Endodermal cell (in vitro differentiated cells): ENCODE data around the gene DENND11. TPM values are rescaled to one million over a fixed set of nuclear protein-coding genes. Genes with fewer than 3 reads are reported as not detected.

Experiments
- DNase-seq: peaks from one replicate; pipeline ENCODE4 v3.0.0-alpha.2; 2017
- H3K27ac ChIP-seq: 2 replicates; pipeline ENCODE4 v1.5.1; 2013; ENCODE audit warnings: mild to moderate bottlenecking, low read depth, low read length, moderate library complexity
- H3K27me3 ChIP-seq: 2 replicates; pipeline ENCODE4 v1.6.1; 2013; ENCODE audit warnings: mild to moderate bottlenecking, low read length, moderate library complexity; ENCODE audit not compliant: insufficient read depth, control insufficient read depth, poor library complexity, severe bottlenecking
- H3K36me3 ChIP-seq: 2 replicates; pipeline ENCODE4 v1.7.0; 2013; ENCODE audit warnings: mild to moderate bottlenecking, low read length, moderate library complexity; ENCODE audit not compliant: control insufficient read depth, insufficient read depth
- H3K4me1 ChIP-seq: one replicate; pipeline ENCODE4 v1.7.0; 2013; ENCODE audit warnings: low read length; ENCODE audit not compliant: control insufficient read depth, insufficient read depth
- H3K4me3 ChIP-seq: 2 replicates; pipeline ENCODE4 v1.5.1; 2013; ENCODE audit warnings: mild to moderate bottlenecking, low read length, moderate library complexity
- H3K9ac ChIP-seq: 2 replicates; pipeline ENCODE4 v1.6.1; 2013; ENCODE audit warnings: mild to moderate bottlenecking, low read length, moderate library complexity; ENCODE audit not compliant: poor library complexity, severe bottlenecking; ENCODE audit errors: extremely low read depth
- H3K9me3 ChIP-seq: 2 replicates; pipeline ENCODE4 v1.6.1; 2013; ENCODE audit warnings: mild to moderate bottlenecking, low read length, moderate library complexity; ENCODE audit not compliant: control insufficient read depth
- H3K27ac Mint-ChIP-seq: 2 replicates; pipeline ENCODE4 v1.8.0; 2020; ENCODE audit warnings: mixed read lengths
- H3K27me3 Mint-ChIP-seq: 2 replicates; pipeline ENCODE4 v1.8.0; 2021; ENCODE audit warnings: mild to moderate bottlenecking, mixed read lengths; ENCODE audit not compliant: insufficient read depth
- H3K36me3 Mint-ChIP-seq: 2 replicates; pipeline ENCODE4 v1.8.0; 2020; ENCODE audit warnings: low read depth, mixed read lengths
- H3K4me1 Mint-ChIP-seq: 2 replicates; pipeline ENCODE4 v1.8.0; 2020; ENCODE audit warnings: mixed read lengths
- H3K4me3 Mint-ChIP-seq: 2 replicates; pipeline ENCODE4 v1.8.0; 2020; ENCODE audit warnings: mild to moderate bottlenecking, moderate library complexity, mixed read lengths
- H3K9me3 Mint-ChIP-seq: 2 replicates; pipeline ENCODE4 v1.8.0; 2020; ENCODE audit warnings: mild to moderate bottlenecking, mixed read lengths
- WGBS, 2 experiments: methylation state at CpG; one replicate each; pipeline versions ENCODE4 v1.1.5 to v1.1.7; 2013; ENCODE audit warnings: missing lambda C conversion rate in 2 of 2, mixed read lengths in 1 of 2; ENCODE audit not compliant: insufficient coverage in 1 of 2, insufficient read length in 1 of 2; 5-methylcytosine and 5-hydroxymethylcytosine counted together
- total RNA-seq, 2 donors: library from RNA; stranded (reverse); fragmentation: NEBNext Ultra II Directional in 1 of 2; extraction: Animal tissue kit (Norgen Biotek cat#: 25700) in 1 of 2; gene quantifications; 2 replicates in 1 of 2; 3 replicates in 1 of 2; pipeline ENCODE4 v1.2.1, GENCODE V29; 2021
- TF ChIP-seq, protein P1 (sequence below): fragments of 200-600 bp; sonication (generic); conservative IDR thresholded peaks from 2 replicates; pipeline ENCODE4 v1.5.0; 2021; ENCODE audit warnings: antibody characterized with exemption, mild to moderate bottlenecking

DENND11 gene
- total RNA-seq, 2 donors from 2014 or later, result 24.5 to 25.4 TPM

DNA sequence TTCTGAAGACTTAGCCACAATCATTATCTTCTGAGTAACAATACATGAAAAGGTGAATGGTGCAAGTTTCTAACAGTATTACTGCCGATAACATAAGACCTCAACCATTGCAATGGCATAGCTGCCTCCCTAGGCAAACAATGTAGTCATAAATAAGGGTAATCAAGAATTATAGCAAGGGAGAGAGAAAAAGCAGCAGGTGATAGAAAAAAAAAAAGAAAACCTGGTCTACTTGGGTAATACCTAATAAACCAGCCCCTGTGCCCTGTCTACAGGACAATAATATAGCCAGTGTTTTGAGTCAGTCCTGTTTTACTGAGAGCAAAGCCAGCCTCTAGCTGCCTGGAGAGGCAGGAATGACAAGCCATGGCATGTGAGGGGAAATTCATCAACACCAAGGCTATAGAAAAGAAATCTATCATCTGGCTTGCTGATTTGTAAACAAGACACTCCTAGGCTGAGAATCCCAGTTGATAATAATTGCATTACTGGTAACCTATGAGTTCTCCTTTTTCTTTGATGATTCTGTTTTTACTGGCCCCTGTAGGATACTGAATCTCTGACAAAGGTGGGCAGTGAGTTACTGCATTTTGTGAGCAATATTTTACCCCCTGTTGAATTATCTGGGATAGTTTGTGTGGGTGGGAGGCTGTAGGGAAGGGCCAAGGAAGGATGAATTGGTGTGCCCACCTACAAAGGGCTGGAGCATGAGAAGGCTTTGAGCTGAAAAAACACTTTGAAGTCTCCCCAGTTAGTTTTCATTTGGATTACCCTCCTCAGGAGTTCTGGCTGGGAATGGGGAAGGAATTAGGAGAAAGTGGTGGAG is 4.5 kb upstream of the DENND11 start:
- TF ChIP-seq, protein P1, sequence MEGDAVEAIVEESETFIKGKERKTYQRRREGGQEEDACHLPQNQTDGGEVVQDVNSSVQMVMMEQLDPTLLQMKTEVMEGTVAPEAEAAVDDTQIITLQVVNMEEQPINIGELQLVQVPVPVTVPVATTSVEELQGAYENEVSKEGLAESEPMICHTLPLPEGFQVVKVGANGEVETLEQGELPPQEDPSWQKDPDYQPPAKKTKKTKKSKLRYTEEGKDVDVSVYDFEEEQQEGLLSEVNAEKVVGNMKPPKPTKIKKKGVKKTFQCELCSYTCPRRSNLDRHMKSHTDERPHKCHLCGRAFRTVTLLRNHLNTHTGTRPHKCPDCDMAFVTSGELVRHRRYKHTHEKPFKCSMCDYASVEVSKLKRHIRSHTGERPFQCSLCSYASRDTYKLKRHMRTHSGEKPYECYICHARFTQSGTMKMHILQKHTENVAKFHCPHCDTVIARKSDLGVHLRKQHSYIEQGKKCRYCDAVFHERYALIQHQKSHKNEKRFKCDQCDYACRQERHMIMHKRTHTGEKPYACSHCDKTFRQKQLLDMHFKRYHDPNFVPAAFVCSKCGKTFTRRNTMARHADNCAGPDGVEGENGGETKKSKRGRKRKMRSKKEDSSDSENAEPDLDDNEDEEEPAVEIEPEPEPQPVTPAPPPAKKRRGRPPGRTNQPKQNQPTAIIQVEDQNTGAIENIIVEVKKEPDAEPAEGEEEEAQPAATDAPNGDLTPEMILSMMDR, result no peak
- Mint-ChIP-seq H3K4me3 (no peak overlapping the region), H3K27ac (no peak overlapping the region), H3K27me3 (peaks cover 17% of the 10 kb centered on the region), H3K9me3 (no peaks in the 10 kb centered on the region), H3K4me1 (peaks cover 42% of the 10 kb centered on the region), H3K36me3 (no peaks in the 10 kb centered on the region)
- Histone ChIP-seq H3K4me3 (no peak overlapping the region), H3K27ac (no peak overlapping the region), H3K36me3 (no peaks in the 10 kb centered on the region), H3K27me3 (peaks cover 16% of the 10 kb centered on the region), H3K4me1 (peaks cover 14% of the 10 kb centered on the region), H3K9ac (no peak overlapping the region), H3K9me3 (no peaks in the 10 kb centered on the region)
- 100% methylated on average over 1 of the region's 1 CpG; no CpG with 5 or more reads in 1 of the 2 experiments for WGBS, 2 experiments
- no peak for DNase-seq

DNA sequence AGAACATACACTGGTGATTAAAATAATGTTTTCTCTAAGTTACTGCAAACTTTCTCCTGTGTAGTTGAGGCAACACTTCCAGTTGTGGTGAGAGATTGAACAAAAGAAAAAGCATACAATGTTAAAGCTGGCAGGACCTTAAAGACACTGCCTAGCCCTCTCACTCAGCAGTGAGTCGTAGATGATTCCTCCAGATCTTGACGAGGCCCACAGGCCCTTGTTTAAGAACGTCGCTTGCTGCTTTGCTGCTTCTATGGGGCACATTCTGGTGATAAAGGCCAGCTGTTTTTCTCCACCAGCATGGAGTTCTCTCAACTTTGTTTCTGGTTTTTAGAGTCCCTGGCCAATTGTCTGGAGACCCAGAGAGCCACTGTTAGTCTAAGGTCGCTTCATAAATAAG is 2.8 kb upstream of the DENND11 start:
- Mint-ChIP-seq H3K27me3 (peaks cover 29% of the 10 kb centered on the region), H3K9me3 (no peaks in the 10 kb centered on the region), H3K4me3 (peak overlapping the region; percentile 17), H3K4me1 (peaks cover 48% of the 10 kb centered on the region), H3K36me3 (no peaks in the 10 kb centered on the region), H3K27ac (peak overlapping the region; percentile 18)
- Histone ChIP-seq H3K9ac (no peak overlapping the region), H3K27ac (no peak overlapping the region), H3K9me3 (no peaks in the 10 kb centered on the region), H3K4me3 (no peak overlapping the region), H3K4me1 (peaks cover 14% of the 10 kb centered on the region), H3K27me3 (peaks cover 26% of the 10 kb centered on the region), H3K36me3 (no peaks in the 10 kb centered on the region)
- 79 to 86% methylated on average over 5 of the region's 5 CpGs for WGBS, 2 experiments
- no peak for DNase-seq
- TF ChIP-seq, protein P1, result no peak

DNA sequence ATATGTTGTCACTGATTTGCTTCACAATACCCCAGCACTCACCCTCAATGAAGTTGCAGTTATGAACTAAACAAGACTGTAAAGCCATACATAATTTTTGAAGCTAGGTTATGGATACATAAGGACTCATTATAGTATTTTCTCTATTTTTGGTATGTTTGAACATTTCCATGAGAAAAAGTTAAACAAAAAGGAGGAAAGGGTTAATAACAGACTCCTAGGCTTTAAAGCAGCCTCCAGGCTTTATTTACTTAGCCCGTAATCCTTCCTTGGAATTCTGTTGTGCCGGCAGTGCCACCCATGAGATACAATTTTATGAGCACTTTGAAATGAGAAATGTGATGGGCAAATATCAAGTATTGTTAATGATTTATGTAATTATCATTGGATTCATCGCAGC is 2.1 kb upstream of the DENND11 start:
- no peak overlapping the region for H3K27ac Mint-ChIP-seq
- Histone ChIP-seq H3K27ac (no peak overlapping the region), H3K9me3 (no peaks in the 10 kb centered on the region), H3K4me1 (peaks cover 14% of the 10 kb centered on the region), H3K4me3 (no peak overlapping the region), H3K27me3 (peaks cover 32% of the 10 kb centered on the region), H3K36me3 (no peaks in the 10 kb centered on the region), H3K9ac (no peak overlapping the region)
- H3K4me1 Mint-ChIP-seq, result peaks cover 45% of the 10 kb centered on the region
- peak overlapping the region; percentile 17 for H3K4me3 Mint-ChIP-seq
- no peaks in the 10 kb centered on the region for H3K9me3 Mint-ChIP-seq
- H3K27me3 Mint-ChIP-seq, result peaks cover 34% of the 10 kb centered on the region
- DNase-seq, result no peak
- no peaks in the 10 kb centered on the region for H3K36me3 Mint-ChIP-seq
- TF ChIP-seq, protein P1, result no peak
- WGBS, 2 experiments, result 34 to 35% methylated on average over 3 of the region's 3 CpGs
